ENCODE results near the gene CAPS2. TPM values are rescaled to one million over a fixed set of nuclear protein-coding genes. Genes with fewer than 3 reads are reported as not detected.

Gene CAPS2
- total RNA-seq, 1 experiment from 2014 or later, result 4.2 TPM

DNA sequence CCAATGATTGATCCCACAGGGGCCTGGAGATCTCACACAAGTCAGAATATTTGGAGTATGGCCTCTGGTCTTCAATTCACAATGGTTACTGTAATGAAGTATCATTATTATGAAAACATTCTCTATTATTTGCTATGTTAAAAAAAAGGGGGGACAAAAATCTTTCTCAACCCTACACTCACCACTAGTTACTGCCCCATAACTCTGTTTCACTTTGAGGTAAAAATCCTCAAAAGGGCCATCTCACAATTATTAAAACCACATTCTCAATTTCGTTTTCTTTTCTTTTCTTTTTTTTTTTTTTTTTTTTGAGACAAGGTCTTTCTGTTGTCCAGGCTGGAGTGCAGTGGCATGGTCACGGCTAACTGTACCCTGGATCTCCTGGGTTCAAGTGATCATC lies 60.9 kb downstream of the CAPS2 start:
- Mint-ChIP-seq H3K4me3 (no peak overlapping the region), H3K36me3 (no peaks in the 10 kb centered on the region), H3K27ac (no peak overlapping the region), H3K9me3 (peaks cover 19% of the 10 kb centered on the region), H3K27me3 (ENCODE audit: low read depth) (no peaks in the 10 kb centered on the region), H3K4me1 (peaks cover 3% of the 10 kb centered on the region; the same call in 1 of the 2 replicates)
- ATAC-seq, result no peak
- no peak for DNase-seq (ENCODE audit: low spot score)
- TF ChIP-seq ZNF281 (CRISPR knock-in tag; IDR thresholded peaks at IDR 0.05) (no peak), NR2C2 (CRISPR knock-in tag; IDR thresholded peaks at IDR 0.05) (no peak), TCF7 (CRISPR knock-in tag; IDR thresholded peaks at IDR 0.05; ENCODE audit: low read depth) (no peak), ATF2 (CRISPR knock-in tag; IDR thresholded peaks at IDR 0.05; ENCODE audit: borderline replicate concordance, low read depth) (no peak), ZNF317 (CRISPR knock-in tag; IDR thresholded peaks at IDR 0.05; ENCODE audit: borderline replicate concordance, low read depth) (no peak), SP1 (CRISPR knock-in tag; conservative IDR thresholded peaks at IDR 0.05) (no peak), NFATC4 (CRISPR knock-in tag; IDR thresholded peaks at IDR 0.05) (no peak), ESRRA (CRISPR knock-in tag; IDR thresholded peaks at IDR 0.05; ENCODE audit: borderline replicate concordance) (no peak), MXD4 (CRISPR knock-in tag; IDR thresholded peaks at IDR 0.05; ENCODE audit: borderline replicate concordance) (no peak), E2F5 (CRISPR knock-in tag; IDR thresholded peaks at IDR 0.05) (no peak)
- CTCF ChIA-PET, result no interaction called here
- POLR2A ChIA-PET, result no interaction called here

DNA sequence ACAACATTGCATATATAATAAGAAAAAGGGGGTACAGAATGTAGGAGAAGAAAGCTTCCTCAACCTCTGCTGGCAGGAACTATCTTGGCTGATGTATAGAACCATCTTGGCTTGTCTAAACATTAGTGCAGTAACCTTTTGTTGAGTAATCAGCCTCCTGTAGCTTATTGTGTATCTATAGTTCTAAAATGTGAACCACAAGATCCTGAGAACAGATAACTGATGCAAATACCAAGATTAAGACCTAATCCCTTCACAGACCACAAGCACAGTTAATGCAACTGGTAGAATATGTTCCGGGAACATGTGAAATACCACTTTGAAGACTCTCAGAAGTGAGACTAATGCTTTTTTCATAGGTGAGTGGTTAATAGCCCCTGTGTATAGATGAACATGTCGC lies 69.8 kb downstream of the CAPS2 start:
- ATAC-seq, result no peak
- no peak overlapping the region for H3K4me3 Mint-ChIP-seq
- H3K4me1 Mint-ChIP-seq, result peaks cover 16% of the 10 kb centered on the region
- peaks cover under 1% of the 10 kb centered on the region for H3K9me3 Mint-ChIP-seq
- no peak for DNase-seq (ENCODE audit: low spot score)
- H3K27me3 Mint-ChIP-seq (ENCODE audit: low read depth), result no peaks in the 10 kb centered on the region
- H3K27ac Mint-ChIP-seq, result no peak overlapping the region
- CTCF ChIA-PET, result interaction anchor here (1.2 kb wide), 1 partner anchor 74 kb away, joined by 3 read pairs; the partner anchor contains the start of gene GLIPR1L1
- no peaks in the 10 kb centered on the region for H3K36me3 Mint-ChIP-seq
- POLR2A ChIA-PET, result no interaction called here
- TF ChIP-seq NR1H2 (CRISPR knock-in tag; IDR thresholded peaks at IDR 0.05), result no peak
- no peak for TF ChIP-seq SMAD4 (CRISPR knock-in tag; IDR thresholded peaks at IDR 0.05)
- TF ChIP-seq IRF2 (CRISPR knock-in tag; IDR thresholded peaks at IDR 0.05; ENCODE audit: borderline replicate concordance, low read depth), result no peak
- TF ChIP-seq, protein P1, sequence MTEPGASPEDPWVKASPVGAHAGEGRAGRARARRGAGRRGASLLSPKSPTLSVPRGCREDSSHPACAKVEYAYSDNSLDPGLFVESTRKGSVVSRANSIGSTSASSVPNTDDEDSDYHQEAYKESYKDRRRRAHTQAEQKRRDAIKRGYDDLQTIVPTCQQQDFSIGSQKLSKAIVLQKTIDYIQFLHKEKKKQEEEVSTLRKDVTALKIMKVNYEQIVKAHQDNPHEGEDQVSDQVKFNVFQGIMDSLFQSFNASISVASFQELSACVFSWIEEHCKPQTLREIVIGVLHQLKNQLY (CRISPR knock-in tag; IDR thresholded peaks at IDR 0.05), result no peak
- no peak for TF ChIP-seq ZBTB21 (CRISPR knock-in tag; IDR thresholded peaks at IDR 0.05; ENCODE audit: borderline replicate concordance)
- TF ChIP-seq FOXK1 (CRISPR knock-in tag; IDR thresholded peaks at IDR 0.05), result no peak
- no peak for TF ChIP-seq ZNF138 (CRISPR knock-in tag; conservative IDR thresholded peaks at IDR 0.05)
- TF ChIP-seq, protein P2, sequence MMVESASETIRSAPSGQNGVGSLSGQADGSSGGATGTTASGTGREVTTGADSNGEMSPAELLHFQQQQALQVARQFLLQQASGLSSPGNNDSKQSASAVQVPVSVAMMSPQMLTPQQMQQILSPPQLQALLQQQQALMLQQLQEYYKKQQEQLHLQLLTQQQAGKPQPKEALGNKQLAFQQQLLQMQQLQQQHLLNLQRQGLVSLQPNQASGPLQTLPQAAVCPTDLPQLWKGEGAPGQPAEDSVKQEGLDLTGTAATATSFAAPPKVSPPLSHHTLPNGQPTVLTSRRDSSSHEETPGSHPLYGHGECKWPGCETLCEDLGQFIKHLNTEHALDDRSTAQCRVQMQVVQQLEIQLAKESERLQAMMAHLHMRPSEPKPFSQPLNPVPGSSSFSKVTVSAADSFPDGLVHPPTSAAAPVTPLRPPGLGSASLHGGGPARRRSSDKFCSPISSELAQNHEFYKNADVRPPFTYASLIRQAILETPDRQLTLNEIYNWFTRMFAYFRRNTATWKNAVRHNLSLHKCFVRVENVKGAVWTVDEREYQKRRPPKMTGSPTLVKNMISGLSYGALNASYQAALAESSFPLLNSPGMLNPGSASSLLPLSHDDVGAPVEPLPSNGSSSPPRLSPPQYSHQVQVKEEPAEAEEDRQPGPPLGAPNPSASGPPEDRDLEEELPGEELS (CRISPR knock-in tag; IDR thresholded peaks at IDR 0.05), result no peak
- TF ChIP-seq ZBTB43 (CRISPR knock-in tag; IDR thresholded peaks at IDR 0.05), result no peak
- TF ChIP-seq, protein P3, sequence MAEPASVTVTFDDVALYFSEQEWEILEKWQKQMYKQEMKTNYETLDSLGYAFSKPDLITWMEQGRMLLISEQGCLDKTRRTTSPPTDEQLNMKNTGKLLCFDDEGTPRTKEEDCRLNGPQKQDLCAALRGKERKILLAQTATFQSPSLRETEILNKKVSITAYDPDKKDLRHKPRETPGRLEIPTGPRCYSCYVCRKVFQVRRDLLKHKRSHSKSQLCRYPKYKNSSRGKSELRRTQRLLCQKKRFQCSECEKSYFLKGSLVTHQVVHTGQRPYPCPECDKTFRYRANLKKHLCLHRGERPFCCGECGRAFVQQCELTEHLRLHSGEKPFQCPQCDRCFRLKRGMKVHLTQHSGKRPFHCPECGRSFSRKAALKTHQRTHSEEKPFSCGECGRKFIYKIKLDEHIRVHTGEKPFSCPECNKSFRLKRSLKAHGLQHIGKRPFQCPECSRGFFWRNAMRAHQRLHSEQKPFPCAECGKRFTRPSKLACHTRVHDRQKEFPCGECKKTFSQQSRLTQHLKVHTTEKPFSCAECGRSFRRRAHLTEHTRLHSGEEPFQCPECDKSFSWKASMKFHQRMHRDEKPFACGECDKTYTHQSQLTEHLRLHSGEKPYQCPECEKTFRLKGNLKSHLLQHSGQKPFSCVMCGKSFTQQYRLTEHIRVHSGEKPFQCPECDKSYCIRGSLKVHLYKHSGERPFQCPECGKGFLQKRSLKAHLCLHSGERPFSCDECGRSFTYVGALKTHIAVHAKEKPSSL (CRISPR knock-in tag; conservative IDR thresholded peaks at IDR 0.05), result no peak
- TF ChIP-seq ZMAT4 (CRISPR knock-in tag; IDR thresholded peaks at IDR 0.05), result no peak
- TF ChIP-seq, protein P4, sequence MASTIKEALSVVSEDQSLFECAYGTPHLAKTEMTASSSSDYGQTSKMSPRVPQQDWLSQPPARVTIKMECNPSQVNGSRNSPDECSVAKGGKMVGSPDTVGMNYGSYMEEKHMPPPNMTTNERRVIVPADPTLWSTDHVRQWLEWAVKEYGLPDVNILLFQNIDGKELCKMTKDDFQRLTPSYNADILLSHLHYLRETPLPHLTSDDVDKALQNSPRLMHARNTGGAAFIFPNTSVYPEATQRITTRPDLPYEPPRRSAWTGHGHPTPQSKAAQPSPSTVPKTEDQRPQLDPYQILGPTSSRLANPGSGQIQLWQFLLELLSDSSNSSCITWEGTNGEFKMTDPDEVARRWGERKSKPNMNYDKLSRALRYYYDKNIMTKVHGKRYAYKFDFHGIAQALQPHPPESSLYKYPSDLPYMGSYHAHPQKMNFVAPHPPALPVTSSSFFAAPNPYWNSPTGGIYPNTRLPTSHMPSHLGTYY (CRISPR knock-in tag; IDR thresholded peaks at IDR 0.05), result no peak

Measured in WTC11 (cell line).